ENCODE measurements around the gene MCHR2.

MCHR2 gene

GRCh38 chr6:99901596-99902384 is 92.2 kb downstream of the MCHR2 start:
- no peak for DNase-seq (ENCODE audit: low read depth)

- DNase-seq (ENCODE audit: low read depth) = no peak
These were observed 99.2 kb downstream of the MCHR2 start for GRCh38 chr6:99894815-99895214.

- DNase-seq (ENCODE audit: low read depth) = no peak
These were observed 107.0 kb downstream of the MCHR2 start for GRCh38 chr6:99887066-99887465.

- no peak for DNase-seq (ENCODE audit: low read depth)
These were observed 109.0 kb downstream of the MCHR2 start for GRCh38 chr6:99885051-99885450.

GRCh38 chr6:99882128-99882702 is 111.8 kb downstream of the MCHR2 start:
- no peak for DNase-seq (ENCODE audit: low read depth)

- no peak for DNase-seq (ENCODE audit: low read depth)
These were observed 114.6 kb downstream of the MCHR2 start for GRCh38 chr6:99879431-99879830.

- no peak for DNase-seq (ENCODE audit: low read depth)
These were observed 119.0 kb downstream of the MCHR2 start for GRCh38 chr6:99875068-99875467.

GRCh38 chr6:99873084-99873483 is 120.9 kb downstream of the MCHR2 start:
- DNase-seq (ENCODE audit: low read depth) = no peak

GRCh38 chr6:99871641-99872040 is 122.4 kb downstream of the MCHR2 start:
- no peak for DNase-seq (ENCODE audit: low read depth)

Measured in activated gamma-delta T cell treated with anti-CD3 and anti-CD28 coated beads, Interleukin-2, amount 50 U/mL, for 16 hours (primary cell).